Measurements from ENCODE around the gene FGD2.

The FGD2 gene

GRCh38 chr6:36975231-36976006, 30.0 kb upstream of the FGD2 start:
- no peak overlapping the region for H3K4me3 ChIP-seq (ENCODE audit: low read depth in 1 of 2, low read length in 2 of 2)
- H3K27me3 ChIP-seq (ENCODE audit: insufficient read depth, low read length, poor library complexity) = no peaks in the 10 kb centered on the region
- H2AFZ ChIP-seq (ENCODE audit: low read depth, low read length) = no peak overlapping the region
- no peaks in the 10 kb centered on the region for H3K9me3 ChIP-seq (ENCODE audit: insufficient read depth, low read length, severe bottlenecking)
- ATAC-seq (ENCODE audit: insufficient read depth, low read depth) = no peak
- H3K4me1 ChIP-seq (ENCODE audit: insufficient read depth, low read length) = no peaks in the 10 kb centered on the region
- no peak overlapping the region for H3K4me2 ChIP-seq (ENCODE audit: insufficient read depth, low read length)
- peaks cover 55% of the 10 kb centered on the region for H4K20me1 ChIP-seq (ENCODE audit: insufficient read depth, low read length)
- H3K27ac ChIP-seq (ENCODE audit: low read length) = no peak overlapping the region
- H3K79me2 ChIP-seq (ENCODE audit: insufficient read depth, low read length) = peaks cover 39% of the 10 kb centered on the region
- TF ChIP-seq CTCF (IDR thresholded peaks at IDR 0.05; ENCODE audit: borderline replicate concordance, extremely low read depth, low read length, poor library complexity, severe bottlenecking) = no peak
- no peak for TF ChIP-seq EZH2 (IDR thresholded peaks at IDR 0.05; ENCODE audit: borderline replicate concordance, low read depth, low read length, severe bottlenecking)
- no peak for DNase-seq
- H3K36me3 ChIP-seq (ENCODE audit: insufficient read depth, low read length) = peaks cover 99% of the 10 kb centered on the region
- no peak overlapping the region for H3K9ac ChIP-seq (ENCODE audit: low read depth, low read length)

DNA sequence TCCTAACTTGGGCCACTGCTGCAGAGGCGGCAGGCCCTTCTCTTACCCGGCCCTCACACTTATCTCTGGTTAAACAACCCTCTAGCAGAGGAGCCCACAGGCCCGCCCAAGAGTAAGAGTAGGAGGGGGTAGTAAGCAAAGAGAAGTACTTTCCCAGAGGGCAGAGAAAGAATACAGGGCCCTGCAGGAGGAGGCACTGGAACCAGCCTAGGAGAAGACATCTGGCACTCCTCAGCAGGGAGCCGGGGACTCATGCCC, 29.5 kb upstream of the FGD2 start:
- TF ChIP-seq CTCF (IDR thresholded peaks at IDR 0.05; ENCODE audit: borderline replicate concordance, extremely low read depth, low read length, poor library complexity, severe bottlenecking) = no peak
- no peak for TF ChIP-seq EZH2 (IDR thresholded peaks at IDR 0.05; ENCODE audit: borderline replicate concordance, low read depth, low read length, severe bottlenecking)
- H3K4me1 ChIP-seq (ENCODE audit: insufficient read depth, low read length) = no peaks in the 10 kb centered on the region
- no peak overlapping the region for H3K27ac ChIP-seq (ENCODE audit: low read length)
- no peak overlapping the region for H3K9ac ChIP-seq (ENCODE audit: low read depth, low read length)
- no peak for DNase-seq
- H3K27me3 ChIP-seq (ENCODE audit: insufficient read depth, low read length, poor library complexity) = no peaks in the 10 kb centered on the region
- no peak overlapping the region for H2AFZ ChIP-seq (ENCODE audit: low read depth, low read length)
- peaks cover 44% of the 10 kb centered on the region for H3K79me2 ChIP-seq (ENCODE audit: insufficient read depth, low read length)
- no peak overlapping the region for H3K4me2 ChIP-seq (ENCODE audit: insufficient read depth, low read length)
- peaks cover 58% of the 10 kb centered on the region for H4K20me1 ChIP-seq (ENCODE audit: insufficient read depth, low read length)
- no peak for ATAC-seq (ENCODE audit: insufficient read depth, low read depth)
- no peak overlapping the region for H3K4me3 ChIP-seq (ENCODE audit: low read depth in 1 of 2, low read length in 2 of 2)
- H3K36me3 ChIP-seq (ENCODE audit: insufficient read depth, low read length) = peaks cover 99% of the 10 kb centered on the region
- H3K9me3 ChIP-seq (ENCODE audit: insufficient read depth, low read length, severe bottlenecking) = no peaks in the 10 kb centered on the region

DNA sequence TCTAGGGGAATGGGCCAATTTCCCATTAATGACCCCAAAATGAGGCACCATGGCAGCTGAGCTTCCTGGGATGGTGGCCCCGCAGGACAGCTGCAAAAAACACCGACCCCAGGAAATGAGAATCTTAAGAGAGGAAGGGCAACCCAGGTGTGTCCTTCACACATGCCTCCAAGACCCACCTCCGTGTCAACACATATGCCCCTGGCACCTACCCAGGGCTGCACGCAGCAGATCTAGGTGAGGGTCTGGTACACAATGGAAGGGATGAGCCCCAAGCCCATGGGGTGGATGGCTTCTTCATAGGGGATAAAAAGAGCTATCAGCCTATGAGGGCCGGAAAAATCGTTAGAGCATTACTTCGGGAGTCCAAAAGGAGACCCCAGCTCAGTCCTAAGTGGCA, 28.9 kb upstream of the FGD2 start:
- H3K9me3 ChIP-seq (ENCODE audit: insufficient read depth, low read length, severe bottlenecking) = no peaks in the 10 kb centered on the region
- H4K20me1 ChIP-seq (ENCODE audit: insufficient read depth, low read length) = peaks cover 64% of the 10 kb centered on the region

More for the DNA sequence above, 28.9 kb upstream of the FGD2 start:
- Histone ChIP-seq H3K4me3 (ENCODE audit: low read depth in 1 of 2, low read length in 2 of 2) (no peak overlapping the region), H2AFZ (ENCODE audit: low read depth, low read length) (no peak overlapping the region), H3K4me2 (ENCODE audit: insufficient read depth, low read length) (no peak overlapping the region), H3K36me3 (ENCODE audit: insufficient read depth, low read length) (peaks cover 99% of the 10 kb centered on the region), H3K79me2 (ENCODE audit: insufficient read depth, low read length) (peaks cover 50% of the 10 kb centered on the region), H3K27ac (ENCODE audit: low read length) (no peak overlapping the region), H3K27me3 (ENCODE audit: insufficient read depth, low read length, poor library complexity) (no peaks in the 10 kb centered on the region), H3K9ac (ENCODE audit: low read depth, low read length) (no peak overlapping the region), H3K4me1 (ENCODE audit: insufficient read depth, low read length) (peaks cover 5% of the 10 kb centered on the region; the same call in 1 of the 2 replicates)
- DNase-seq = no peak
- ATAC-seq (ENCODE audit: insufficient read depth, low read depth) = no peak
- TF ChIP-seq EZH2 (IDR thresholded peaks at IDR 0.05; ENCODE audit: borderline replicate concordance, low read depth, low read length, severe bottlenecking) = no peak
- no peak for TF ChIP-seq CTCF (IDR thresholded peaks at IDR 0.05; ENCODE audit: borderline replicate concordance, extremely low read depth, low read length, poor library complexity, severe bottlenecking)

Data from DND-41 (cell line).